GM18519 (cell line): ENCODE data around the gene CYP26B1.

Experiments used
- ATAC-seq: cut with Tn5 transposase; IDR thresholded peaks from one replicate; pipeline ENCODE4 v1.9.1; 2021; ENCODE audit warnings: mild to moderate bottlenecking, moderate library complexity; ENCODE audit not compliant: unreplicated experiment, low FRiP score

Gene CYP26B1

GRCh38 chr2:72131916-72132841 lies 15.5 kb downstream of the CYP26B1 start:
- ATAC-seq = no peak

- ATAC-seq = no peak
Measured at GRCh38 chr2:72131371-72131891, 16.2 kb downstream of the CYP26B1 start.

- no peak for ATAC-seq
Measured at GRCh38 chr2:72130659-72131360, 16.9 kb downstream of the CYP26B1 start.

GRCh38 chr2:72129681-72130340 lies 17.9 kb downstream of the CYP26B1 start:
- no peak for ATAC-seq

- no peak for ATAC-seq
Measured at GRCh38 chr2:72128843-72129227, 18.8 kb downstream of the CYP26B1 start.

- no peak for ATAC-seq
Measured at GRCh38 chr2:72128059-72128842, 19.4 kb downstream of the CYP26B1 start.

- ATAC-seq = no peak
Measured at GRCh38 chr2:72127401-72128058, 20.1 kb downstream of the CYP26B1 start.

- ATAC-seq = no peak
Measured at GRCh38 chr2:72126186-72127100, 21.2 kb downstream of the CYP26B1 start.

- ATAC-seq = no peak
Measured at GRCh38 chr2:72124376-72124775, 23.3 kb downstream of the CYP26B1 start.

GRCh38 chr2:72121153-72121552 lies 26.5 kb downstream of the CYP26B1 start:
- ATAC-seq = no peak

- ATAC-seq = no peak
Measured at GRCh38 chr2:72118951-72119350, 28.7 kb downstream of the CYP26B1 start.

- no peak for ATAC-seq
Measured at GRCh38 chr2:72118386-72118785, 29.3 kb downstream of the CYP26B1 start.

- ATAC-seq = no peak
Measured at GRCh38 chr2:72117718-72118117, 29.9 kb downstream of the CYP26B1 start.

GRCh38 chr2:72117029-72117428 lies 30.6 kb downstream of the CYP26B1 start:
- no peak for ATAC-seq

- ATAC-seq = no peak
Measured at GRCh38 chr2:72116081-72116533, 31.6 kb downstream of the CYP26B1 start.

- ATAC-seq = no peak
Measured at GRCh38 chr2:72115110-72116080, 32.3 kb downstream of the CYP26B1 start.

GRCh38 chr2:72114693-72115051 lies 33.0 kb downstream of the CYP26B1 start:
- no peak for ATAC-seq
